Loucy (cell line): ENCODE data around the gene AIDA.

Experiments
- H2AFZ ChIP-seq: fragments of 200-600 bp; sonication (generic); 2 replicates; pipeline ENCODE4 v1.6.0; 2016; ENCODE audit warnings: antibody characterized with exemption, mild to moderate bottlenecking, low read length, moderate library complexity
- H3F3A ChIP-seq: fragments of 200-600 bp; 2 replicates; pipeline ENCODE4 v1.6.0; 2016; ENCODE audit warnings: antibody characterized with exemption, low read depth, mild to moderate bottlenecking
- H3K27me3 ChIP-seq: fragments of 200-600 bp; sonication (generic); 2 replicates; pipeline ENCODE4 v1.6.1; 2014; ENCODE audit warnings: low read length, mild to moderate bottlenecking; ENCODE audit not compliant: insufficient read depth, poor library complexity, severe bottlenecking
- H3K36me3 ChIP-seq: fragments of 200-600 bp; sonication (generic); 2 replicates; pipeline ENCODE4 v1.6.1; 2016; ENCODE audit warnings: low read length; ENCODE audit not compliant: insufficient read depth
- H3K4me1 ChIP-seq: fragments of 200-600 bp; sonication (generic); 2 replicates; pipeline ENCODE4 v1.5.1; 2014; ENCODE audit warnings: low read length, mild to moderate bottlenecking; ENCODE audit not compliant: insufficient read depth, poor library complexity, severe bottlenecking
- H3K4me2 ChIP-seq: fragments of 200-600 bp; sonication (generic); 2 replicates; pipeline ENCODE4 v1.6.0; 2014; ENCODE audit warnings: antibody characterized with exemption, low read length, low read depth, mild to moderate bottlenecking; ENCODE audit not compliant: poor library complexity, severe bottlenecking
- H3K4me3 ChIP-seq: fragments of 200-600 bp; sonication (generic); 2 replicates; pipeline ENCODE4 v1.5.1; 2014; ENCODE audit warnings: low read length, mild to moderate bottlenecking, mixed read lengths; ENCODE audit not compliant: poor library complexity, severe bottlenecking
- H3K79me2 ChIP-seq: fragments of 200-600 bp; sonication (generic); 2 replicates; pipeline ENCODE4 v1.6.1; 2014; ENCODE audit warnings: low read length; ENCODE audit not compliant: insufficient read depth
- H3K9ac ChIP-seq: fragments of 200-600 bp; sonication (generic); 2 replicates; pipeline ENCODE4 v1.6.0; 2014; ENCODE audit warnings: mild to moderate bottlenecking, low read depth, low read length, moderate library complexity; ENCODE audit not compliant: poor library complexity, severe bottlenecking
- H3K9me2 ChIP-seq: fragments of 200-600 bp; sonication (generic); replicated peaks from 2 replicates; pipeline ENCODE4 v1.6.1; 2016; ENCODE audit warnings: low read depth, low read length, mixed read lengths
- H3K9me3 ChIP-seq: fragments of 200-600 bp; sonication (generic); 2 replicates; pipeline ENCODE4 v1.6.1; 2014; ENCODE audit warnings: mild to moderate bottlenecking, antibody characterized with exemption, low read length, low read depth; ENCODE audit not compliant: insufficient read depth
- H4K20me1 ChIP-seq: fragments of 200-600 bp; sonication (generic); 2 replicates; pipeline ENCODE4 v1.6.0; 2014; ENCODE audit warnings: antibody characterized with exemption, low read length, mild to moderate bottlenecking; ENCODE audit not compliant: insufficient read depth, poor library complexity, severe bottlenecking
- EZH2phosphoT487 ChIP-seq: fragments of 200-600 bp; IDR thresholded peaks from 2 replicates; pipeline ENCODE4 v1.6.1; 2018; ENCODE audit warnings: antibody characterized with exemption, mild to moderate bottlenecking, moderate library complexity, borderline replicate concordance
- TF ChIP-seq, protein P1 (sequence below): fragments of 200-600 bp; sonication (generic); conservative IDR thresholded peaks from 2 replicates; pipeline ENCODE4 v1.5.1; 2014; ENCODE audit warnings: mild to moderate bottlenecking, antibody characterized with exemption, low read length

AIDA gene

DNA sequence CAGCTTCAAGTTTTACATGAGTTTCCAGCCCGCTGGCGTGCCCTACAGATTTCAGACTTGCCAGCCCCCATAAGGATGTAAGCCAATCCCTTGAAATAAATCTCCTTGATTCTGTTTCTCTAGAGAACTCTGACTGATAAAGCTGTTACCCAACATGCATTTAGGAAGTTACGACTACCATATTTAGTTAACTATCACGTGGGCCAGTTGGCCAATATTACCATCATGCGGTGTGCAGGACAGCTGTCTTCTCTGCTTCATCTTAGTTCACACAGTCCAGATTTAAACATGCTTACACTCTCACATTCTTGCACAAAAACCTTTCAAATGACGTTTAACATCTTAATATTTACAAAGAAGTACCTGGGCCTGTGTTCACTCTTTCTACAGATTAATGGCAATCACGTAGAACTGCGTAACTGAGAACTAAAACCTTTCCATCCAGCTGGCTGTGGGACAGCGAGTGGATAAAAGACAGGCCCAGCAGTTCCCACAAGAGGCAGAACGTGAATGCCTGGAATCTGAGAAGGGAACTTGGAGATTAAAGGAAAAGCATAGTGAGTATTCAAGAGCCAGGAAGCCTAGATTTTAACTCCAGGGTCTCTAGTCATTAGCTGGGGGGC is 45.5 kb upstream of the AIDA start:
- no peaks in the 10 kb centered on the region for H3K79me2 ChIP-seq
- H3K27me3 ChIP-seq, result no peaks in the 10 kb centered on the region
- no peak overlapping the region for H3K4me2 ChIP-seq
- H3K4me3 ChIP-seq, result no peak overlapping the region
- H3K4me1 ChIP-seq, result no peaks in the 10 kb centered on the region
- no peaks in the 10 kb centered on the region for H3K9me3 ChIP-seq
- no peaks in the 10 kb centered on the region for H4K20me1 ChIP-seq
- no peaks in the 10 kb centered on the region for H3F3A ChIP-seq
- H2AFZ ChIP-seq, result no peak overlapping the region
- no peaks in the 10 kb centered on the region for H3K9me2 ChIP-seq
- TF ChIP-seq EZH2phosphoT487, result no peak
- TF ChIP-seq, protein P1, sequence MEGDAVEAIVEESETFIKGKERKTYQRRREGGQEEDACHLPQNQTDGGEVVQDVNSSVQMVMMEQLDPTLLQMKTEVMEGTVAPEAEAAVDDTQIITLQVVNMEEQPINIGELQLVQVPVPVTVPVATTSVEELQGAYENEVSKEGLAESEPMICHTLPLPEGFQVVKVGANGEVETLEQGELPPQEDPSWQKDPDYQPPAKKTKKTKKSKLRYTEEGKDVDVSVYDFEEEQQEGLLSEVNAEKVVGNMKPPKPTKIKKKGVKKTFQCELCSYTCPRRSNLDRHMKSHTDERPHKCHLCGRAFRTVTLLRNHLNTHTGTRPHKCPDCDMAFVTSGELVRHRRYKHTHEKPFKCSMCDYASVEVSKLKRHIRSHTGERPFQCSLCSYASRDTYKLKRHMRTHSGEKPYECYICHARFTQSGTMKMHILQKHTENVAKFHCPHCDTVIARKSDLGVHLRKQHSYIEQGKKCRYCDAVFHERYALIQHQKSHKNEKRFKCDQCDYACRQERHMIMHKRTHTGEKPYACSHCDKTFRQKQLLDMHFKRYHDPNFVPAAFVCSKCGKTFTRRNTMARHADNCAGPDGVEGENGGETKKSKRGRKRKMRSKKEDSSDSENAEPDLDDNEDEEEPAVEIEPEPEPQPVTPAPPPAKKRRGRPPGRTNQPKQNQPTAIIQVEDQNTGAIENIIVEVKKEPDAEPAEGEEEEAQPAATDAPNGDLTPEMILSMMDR, result no peak
- no peak overlapping the region for H3K9ac ChIP-seq
- no peaks in the 10 kb centered on the region for H3K36me3 ChIP-seq

DNA sequence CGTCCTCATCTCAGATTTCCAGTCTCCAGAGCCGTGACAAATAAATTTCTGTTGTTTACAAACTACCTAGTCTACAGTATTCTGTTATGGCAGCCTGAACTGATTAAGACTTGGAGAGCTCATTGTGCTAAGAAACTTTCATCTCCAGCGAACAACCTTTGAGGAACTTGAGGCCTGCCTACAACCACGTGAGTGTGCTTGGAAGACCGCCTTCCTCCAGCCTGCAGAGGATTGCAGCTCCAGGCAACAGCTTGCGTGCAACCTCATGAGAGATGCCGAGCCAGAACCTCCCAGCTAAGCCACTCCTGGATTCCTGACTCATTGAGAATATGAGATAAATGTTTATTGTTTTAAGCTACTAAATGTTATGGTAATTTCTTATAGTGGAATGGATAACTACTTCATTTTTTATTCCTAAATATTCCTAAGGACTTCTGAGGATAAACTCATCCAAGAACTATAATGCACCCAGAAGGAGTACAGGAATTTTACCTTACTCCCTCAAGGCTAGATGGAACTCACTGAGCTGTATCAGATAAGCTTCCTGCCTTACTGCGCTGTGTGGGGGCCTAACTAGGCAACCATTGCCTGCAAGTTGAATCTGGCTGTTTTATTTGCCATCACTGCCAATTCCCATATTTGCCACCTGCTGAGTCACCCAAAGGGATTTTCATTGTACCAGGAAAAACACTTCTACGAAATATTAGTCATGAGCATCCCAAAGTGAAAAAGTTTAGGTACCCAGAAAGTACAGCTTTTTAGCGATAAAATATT is 42.3 kb upstream of the AIDA start:
- no peaks in the 10 kb centered on the region for H4K20me1 ChIP-seq
- H3K4me1 ChIP-seq, result no peaks in the 10 kb centered on the region
- TF ChIP-seq, protein P1, result no peak
- no peak for TF ChIP-seq EZH2phosphoT487
- H3K9ac ChIP-seq, result no peak overlapping the region
- H2AFZ ChIP-seq, result no peak overlapping the region
- no peaks in the 10 kb centered on the region for H3K79me2 ChIP-seq
- H3K9me3 ChIP-seq, result no peaks in the 10 kb centered on the region
- no peaks in the 10 kb centered on the region for H3F3A ChIP-seq
- H3K27me3 ChIP-seq, result no peaks in the 10 kb centered on the region
- H3K4me3 ChIP-seq, result no peak overlapping the region
- no peaks in the 10 kb centered on the region for H3K36me3 ChIP-seq
- no peaks in the 10 kb centered on the region for H3K9me2 ChIP-seq
- H3K4me2 ChIP-seq, result no peak overlapping the region

GRCh38 chr1:222751255-222751654 is 39.0 kb upstream of the AIDA start:
- no peak for TF ChIP-seq EZH2phosphoT487
- TF ChIP-seq, protein P1, result no peak
- Histone ChIP-seq H3K79me2 (no peaks in the 10 kb centered on the region), H2AFZ (no peak overlapping the region), H3K27me3 (no peaks in the 10 kb centered on the region), H3K4me2 (no peak overlapping the region), H3K9me2 (no peaks in the 10 kb centered on the region), H3K36me3 (no peaks in the 10 kb centered on the region), H3F3A (no peaks in the 10 kb centered on the region), H3K9me3 (no peaks in the 10 kb centered on the region), H3K4me3 (no peak overlapping the region), H4K20me1 (no peaks in the 10 kb centered on the region), H3K4me1 (no peaks in the 10 kb centered on the region), H3K9ac (no peak overlapping the region)
